22Rv1 (cell line): ENCODE measurements around the gene CEBPB.

Source experiments
- ZFX ChIP-seq: fragments of 450-650 bp; IDR thresholded peaks from 2 replicates; pipeline ENCODE4 v1.6.1; 2017; ENCODE audit warnings: antibody characterized with exemption, borderline replicate concordance
- TF ChIP-seq, protein P1 (sequence below): fragments of 450-650 bp; IDR thresholded peaks from 2 replicates; pipeline ENCODE4 v1.5.1; 2017; ENCODE audit warnings: mild to moderate bottlenecking

DNA sequence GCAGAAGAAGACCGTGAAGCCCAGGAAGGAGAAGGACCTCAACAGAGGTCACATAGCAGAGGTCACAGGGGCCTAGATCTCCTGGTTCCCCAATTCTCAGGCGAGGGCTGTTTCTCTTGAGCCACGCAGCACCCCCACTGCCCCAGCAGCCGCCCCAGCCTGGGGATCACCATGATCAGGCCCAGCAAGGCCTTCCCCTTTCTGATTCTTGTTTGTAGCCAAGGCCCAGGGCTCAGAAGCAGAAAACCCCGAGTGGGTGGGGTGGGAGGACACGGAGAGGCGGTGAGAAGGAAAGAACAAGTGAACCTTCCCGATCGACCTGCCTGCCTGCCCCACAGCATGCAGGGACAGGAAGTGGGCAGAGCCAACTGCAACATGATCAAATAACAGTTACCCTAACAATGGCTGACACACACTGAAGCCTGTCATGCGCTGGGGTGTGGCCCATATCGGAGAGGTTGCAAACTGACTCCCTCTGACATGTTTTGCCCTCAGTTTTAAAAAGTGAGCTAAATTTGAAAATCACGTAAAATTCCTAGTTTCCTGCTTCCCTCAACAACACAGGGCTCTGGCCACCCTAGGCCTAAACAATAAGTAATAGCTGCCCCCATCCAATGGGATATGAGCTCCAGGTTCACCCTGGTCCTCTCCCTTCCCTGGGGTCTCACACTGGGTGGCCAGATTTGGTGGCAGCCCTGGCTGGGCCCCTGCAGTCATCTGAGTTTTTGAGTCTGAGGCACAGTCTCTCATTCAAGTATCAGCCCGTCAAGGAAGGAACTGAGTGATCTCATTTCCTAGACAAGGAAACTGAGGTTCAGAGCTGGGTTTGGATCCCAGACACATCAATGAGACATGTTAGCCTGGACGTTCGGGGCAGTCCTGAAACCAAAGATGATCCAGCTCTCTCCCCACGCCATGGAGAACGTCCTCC, 43.6 kb upstream of the CEBPB start:
- TF ChIP-seq, protein P1, sequence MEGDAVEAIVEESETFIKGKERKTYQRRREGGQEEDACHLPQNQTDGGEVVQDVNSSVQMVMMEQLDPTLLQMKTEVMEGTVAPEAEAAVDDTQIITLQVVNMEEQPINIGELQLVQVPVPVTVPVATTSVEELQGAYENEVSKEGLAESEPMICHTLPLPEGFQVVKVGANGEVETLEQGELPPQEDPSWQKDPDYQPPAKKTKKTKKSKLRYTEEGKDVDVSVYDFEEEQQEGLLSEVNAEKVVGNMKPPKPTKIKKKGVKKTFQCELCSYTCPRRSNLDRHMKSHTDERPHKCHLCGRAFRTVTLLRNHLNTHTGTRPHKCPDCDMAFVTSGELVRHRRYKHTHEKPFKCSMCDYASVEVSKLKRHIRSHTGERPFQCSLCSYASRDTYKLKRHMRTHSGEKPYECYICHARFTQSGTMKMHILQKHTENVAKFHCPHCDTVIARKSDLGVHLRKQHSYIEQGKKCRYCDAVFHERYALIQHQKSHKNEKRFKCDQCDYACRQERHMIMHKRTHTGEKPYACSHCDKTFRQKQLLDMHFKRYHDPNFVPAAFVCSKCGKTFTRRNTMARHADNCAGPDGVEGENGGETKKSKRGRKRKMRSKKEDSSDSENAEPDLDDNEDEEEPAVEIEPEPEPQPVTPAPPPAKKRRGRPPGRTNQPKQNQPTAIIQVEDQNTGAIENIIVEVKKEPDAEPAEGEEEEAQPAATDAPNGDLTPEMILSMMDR = no peak
- no peak for TF ChIP-seq ZFX
